ENCODE results near the gene CNTNAP4. TPM values are rescaled to one million over a fixed set of nuclear protein-coding genes. Genes with fewer than 3 reads are reported as not detected.

The CNTNAP4 gene
- total RNA-seq, 4 donors from 2014 or later: not detected

DNA sequence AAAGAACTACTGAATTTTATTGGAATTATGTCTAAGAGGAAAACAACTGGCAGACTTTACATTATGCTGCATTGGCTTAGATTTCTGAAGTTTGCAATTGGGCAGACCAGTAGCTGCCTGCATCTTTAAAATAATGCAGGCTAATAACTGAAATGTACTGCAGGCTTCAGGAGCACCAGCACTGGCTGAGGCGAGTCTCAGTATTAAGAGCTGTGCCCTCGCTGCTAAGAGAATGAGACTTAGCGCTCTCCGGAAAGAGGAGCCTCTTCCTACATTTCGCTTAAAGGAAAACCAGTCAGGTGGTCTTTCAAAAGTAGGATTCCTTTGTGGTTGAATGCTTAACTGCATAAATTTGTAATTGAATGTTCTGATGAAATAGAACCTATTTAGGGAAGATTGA lies 885 bp downstream of the CNTNAP4 start:
- H3K27ac ChIP-seq: no peak overlapping the region
- H3K4me1 ChIP-seq: no peaks in the 10 kb centered on the region
- DNase-seq: no peak
- in situ Hi-C loops (cut with MboI; ENCODE audit: low pct_ligation_motif_present in 1 of 4, low pct_unique_long_range_greater_than_20kb in 1 of 4, low sequenced_read_pairs in 3 of 4): no loop called here
- no peak for TF ChIP-seq POLR2A (IDR thresholded peaks at IDR 0.05)
- H3K4me3 ChIP-seq: no peak overlapping the region
- no peaks in the 10 kb centered on the region for H3K9me3 ChIP-seq
- WGBS, 2 donors (ENCODE audit: low coverage in 1 of 2): 70 to 73% methylated on average over 3 to 5 of the region's 5 CpGs
- no peaks in the 10 kb centered on the region for H3K27me3 ChIP-seq
- no peaks in the 10 kb centered on the region for H3K36me3 ChIP-seq
- intact Hi-C loops (cut with DNase I; ENCODE audit: low total_unique reads): no loop called here

DNA sequence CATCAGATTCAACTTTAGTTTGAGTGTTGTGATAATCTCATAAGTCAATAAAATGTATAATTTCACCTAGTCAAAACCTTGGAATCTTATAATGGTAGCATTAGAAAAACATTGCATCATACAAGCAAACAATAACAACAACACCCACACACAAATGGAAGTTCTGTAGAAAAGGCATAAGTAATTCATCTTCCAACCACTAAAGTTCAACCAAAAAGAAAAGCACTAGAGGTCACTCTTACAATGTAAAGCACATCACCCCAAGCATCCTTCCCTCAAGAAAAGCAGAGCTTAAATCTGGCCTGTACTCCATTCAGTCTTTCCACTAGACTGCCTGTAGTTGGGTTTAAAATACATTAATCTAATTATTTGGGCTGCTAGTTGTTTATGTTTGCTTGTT lies 1.8 kb downstream of the CNTNAP4 start:
- TF ChIP-seq, protein P1, sequence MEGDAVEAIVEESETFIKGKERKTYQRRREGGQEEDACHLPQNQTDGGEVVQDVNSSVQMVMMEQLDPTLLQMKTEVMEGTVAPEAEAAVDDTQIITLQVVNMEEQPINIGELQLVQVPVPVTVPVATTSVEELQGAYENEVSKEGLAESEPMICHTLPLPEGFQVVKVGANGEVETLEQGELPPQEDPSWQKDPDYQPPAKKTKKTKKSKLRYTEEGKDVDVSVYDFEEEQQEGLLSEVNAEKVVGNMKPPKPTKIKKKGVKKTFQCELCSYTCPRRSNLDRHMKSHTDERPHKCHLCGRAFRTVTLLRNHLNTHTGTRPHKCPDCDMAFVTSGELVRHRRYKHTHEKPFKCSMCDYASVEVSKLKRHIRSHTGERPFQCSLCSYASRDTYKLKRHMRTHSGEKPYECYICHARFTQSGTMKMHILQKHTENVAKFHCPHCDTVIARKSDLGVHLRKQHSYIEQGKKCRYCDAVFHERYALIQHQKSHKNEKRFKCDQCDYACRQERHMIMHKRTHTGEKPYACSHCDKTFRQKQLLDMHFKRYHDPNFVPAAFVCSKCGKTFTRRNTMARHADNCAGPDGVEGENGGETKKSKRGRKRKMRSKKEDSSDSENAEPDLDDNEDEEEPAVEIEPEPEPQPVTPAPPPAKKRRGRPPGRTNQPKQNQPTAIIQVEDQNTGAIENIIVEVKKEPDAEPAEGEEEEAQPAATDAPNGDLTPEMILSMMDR (IDR thresholded peaks at IDR 0.05): peak in 3 of 5 experiments; percentile 12 to 23 (median 21)
- TF ChIP-seq EP300 (IDR thresholded peaks at IDR 0.05; ENCODE audit: low read depth): no peak
- H3K27ac ChIP-seq: no peak overlapping the region
- DNase-seq: no peak
- H3K4me3 ChIP-seq: no peak overlapping the region
- H3K27me3 ChIP-seq: no peaks in the 10 kb centered on the region
- in situ Hi-C loops (cut with MboI; ENCODE audit: low pct_ligation_motif_present in 1 of 4, low pct_unique_long_range_greater_than_20kb in 1 of 4, low sequenced_read_pairs in 3 of 4) (no loop called here), intact Hi-C loops (cut with DNase I; ENCODE audit: low total_unique reads) (no loop called here)
- no peaks in the 10 kb centered on the region for H3K9me3 ChIP-seq
- H3K4me1 ChIP-seq: no peaks in the 10 kb centered on the region
- H3K36me3 ChIP-seq: no peaks in the 10 kb centered on the region

DNA sequence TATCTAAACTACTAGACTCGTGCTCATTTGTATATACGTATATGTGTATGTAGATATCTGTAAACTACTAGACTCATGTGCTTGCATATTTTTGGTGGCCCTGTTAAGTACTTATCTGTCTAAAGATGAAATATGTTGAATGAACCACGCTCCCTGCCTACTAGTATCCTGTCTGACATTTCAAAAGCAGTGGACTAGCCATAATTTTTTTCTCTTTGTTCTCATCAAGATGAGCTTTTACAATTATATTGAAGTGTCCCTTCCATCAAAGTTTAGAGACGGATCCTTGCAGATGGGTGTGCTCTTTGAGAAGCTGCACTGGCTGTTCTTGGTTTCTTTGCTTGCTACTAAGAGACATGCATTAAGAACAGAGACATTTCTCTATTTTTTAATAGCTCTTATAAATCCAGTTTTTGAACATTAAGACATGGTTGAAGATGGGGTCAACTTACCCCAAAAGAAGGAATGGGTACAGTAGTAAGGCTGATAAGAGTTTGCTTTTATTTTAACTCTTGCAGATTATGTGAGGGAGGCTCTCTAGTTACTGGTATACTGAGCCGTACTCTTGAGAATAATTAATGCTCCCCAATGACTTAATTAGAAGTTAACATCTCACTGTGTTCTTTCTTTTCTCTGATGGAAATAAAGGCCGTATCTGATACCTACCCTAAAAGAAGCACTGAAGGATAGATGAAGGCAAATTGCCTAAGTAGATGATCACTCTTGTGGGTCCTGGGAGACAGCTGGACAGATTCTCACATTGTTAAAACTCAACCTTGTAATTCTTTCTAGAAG lies 3.4 kb downstream of the CNTNAP4 start:
- WGBS, 2 donors (ENCODE audit: low coverage in 1 of 2): 82 to 83% methylated on average over 6 of the region's 6 CpGs
- in situ Hi-C loops (cut with MboI; ENCODE audit: low pct_ligation_motif_present in 1 of 4, low pct_unique_long_range_greater_than_20kb in 1 of 4, low sequenced_read_pairs in 3 of 4) (no loop called here), intact Hi-C loops (cut with DNase I; ENCODE audit: low total_unique reads) (no loop called here)
- H3K27me3 ChIP-seq: no peaks in the 10 kb centered on the region
- H3K27ac ChIP-seq: no peak overlapping the region
- DNase-seq: no peak
- no peaks in the 10 kb centered on the region for H3K4me1 ChIP-seq
- no peaks in the 10 kb centered on the region for H3K9me3 ChIP-seq
- no peaks in the 10 kb centered on the region for H3K36me3 ChIP-seq
- no peak for TF ChIP-seq POLR2AphosphoS5 (IDR thresholded peaks at IDR 0.05)
- no peak for TF ChIP-seq POLR2A (IDR thresholded peaks at IDR 0.05)
- TF ChIP-seq, protein P1 (IDR thresholded peaks at IDR 0.05): no peak
- TF ChIP-seq EP300 (IDR thresholded peaks at IDR 0.05; ENCODE audit: low read depth): no peak
- no peak overlapping the region for H3K4me3 ChIP-seq

DNA sequence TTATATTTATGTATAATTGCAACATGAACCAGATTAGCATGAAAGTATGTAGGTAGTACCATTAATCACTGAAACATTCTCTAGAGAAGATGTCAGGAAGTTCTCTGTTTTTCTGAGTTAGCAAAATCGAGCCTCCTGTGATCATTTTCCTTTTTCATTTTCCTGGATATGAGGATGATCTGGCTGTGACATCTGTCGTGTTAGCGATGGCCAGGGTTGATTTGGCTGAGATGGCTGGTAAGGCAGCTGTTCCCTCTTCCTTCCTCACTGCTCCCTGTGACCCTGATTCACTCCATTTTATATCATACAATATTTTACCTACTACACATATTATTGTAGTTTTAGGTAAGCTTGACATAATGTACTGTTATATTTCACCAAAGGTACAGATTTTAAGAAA lies 10.3 kb downstream of the CNTNAP4 start:
- no peak overlapping the region for H3K27ac ChIP-seq
- H3K27me3 ChIP-seq: no peaks in the 10 kb centered on the region
- whole genome bisulfite sequencing, 2 donors (ENCODE audit: low coverage in 1 of 2): 49 to 54% methylated on average over 3 of the region's 3 CpGs
- DNase-seq: no peak
- in situ Hi-C loops (cut with MboI; ENCODE audit: low pct_ligation_motif_present in 1 of 4, low pct_unique_long_range_greater_than_20kb in 1 of 4, low sequenced_read_pairs in 3 of 4): no loop called here
- TF ChIP-seq POLR2AphosphoS5 (IDR thresholded peaks at IDR 0.05) (no peak), POLR2A (IDR thresholded peaks at IDR 0.05) (no peak), EP300 (IDR thresholded peaks at IDR 0.05; ENCODE audit: low read depth) (no peak)
- TF ChIP-seq, protein P1 (IDR thresholded peaks at IDR 0.05): no peak
- no peaks in the 10 kb centered on the region for H3K4me1 ChIP-seq
- H3K36me3 ChIP-seq: no peaks in the 10 kb centered on the region
- H3K9me3 ChIP-seq: no peaks in the 10 kb centered on the region
- H3K4me3 ChIP-seq: no peak overlapping the region
- intact Hi-C loops (cut with DNase I; ENCODE audit: low total_unique reads): no loop called here

DNA sequence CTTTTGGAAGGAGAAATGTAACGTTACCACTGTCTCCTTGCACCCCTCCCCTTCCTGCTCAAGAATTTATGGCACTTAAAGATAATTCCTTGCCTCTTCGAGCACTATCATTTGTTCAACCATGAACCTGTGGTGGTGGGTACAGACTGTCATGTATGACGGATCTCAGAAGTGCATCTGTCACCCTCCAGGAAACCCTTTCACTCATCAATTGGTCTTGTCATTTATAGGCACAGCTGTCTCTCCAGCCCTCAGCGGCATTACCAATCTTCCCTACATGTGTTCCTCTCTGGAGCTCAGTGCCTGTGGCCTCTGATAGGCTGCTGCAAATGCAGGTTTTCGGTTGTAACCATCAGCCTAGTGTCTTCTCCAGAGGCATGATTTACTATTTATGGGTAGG lies 15.0 kb downstream of the CNTNAP4 start:
- in situ Hi-C loops (cut with MboI; ENCODE audit: low pct_ligation_motif_present in 1 of 4, low pct_unique_long_range_greater_than_20kb in 1 of 4, low sequenced_read_pairs in 3 of 4) (no loop called here), intact Hi-C loops (cut with DNase I; ENCODE audit: low total_unique reads) (no loop called here)
- TF ChIP-seq POLR2A (IDR thresholded peaks at IDR 0.05) (no peak), POLR2AphosphoS5 (IDR thresholded peaks at IDR 0.05) (no peak), EP300 (IDR thresholded peaks at IDR 0.05; ENCODE audit: low read depth) (no peak)
- TF ChIP-seq, protein P1 (IDR thresholded peaks at IDR 0.05): no peak
- Histone ChIP-seq H3K4me1 (no peaks in the 10 kb centered on the region), H3K9me3 (no peaks in the 10 kb centered on the region), H3K27me3 (no peaks in the 10 kb centered on the region), H3K4me3 (no peak overlapping the region), H3K36me3 (no peaks in the 10 kb centered on the region), H3K27ac (no peak overlapping the region)
- 61 to 67% methylated on average over 5 of the region's 5 CpGs for WGBS, 2 donors (ENCODE audit: low coverage in 1 of 2)
- no peak for DNase-seq
